GM18499 (cell line): Measurements from ENCODE around the gene ALPL.

Experiments used
- ATAC-seq: cut with Tn5 transposase; IDR thresholded peaks from one replicate; pipeline ENCODE4 v1.9.1; 2021; ENCODE audit warnings: moderate number of reproducible peaks; ENCODE audit not compliant: insufficient read depth, unreplicated experiment

ALPL gene

DNA sequence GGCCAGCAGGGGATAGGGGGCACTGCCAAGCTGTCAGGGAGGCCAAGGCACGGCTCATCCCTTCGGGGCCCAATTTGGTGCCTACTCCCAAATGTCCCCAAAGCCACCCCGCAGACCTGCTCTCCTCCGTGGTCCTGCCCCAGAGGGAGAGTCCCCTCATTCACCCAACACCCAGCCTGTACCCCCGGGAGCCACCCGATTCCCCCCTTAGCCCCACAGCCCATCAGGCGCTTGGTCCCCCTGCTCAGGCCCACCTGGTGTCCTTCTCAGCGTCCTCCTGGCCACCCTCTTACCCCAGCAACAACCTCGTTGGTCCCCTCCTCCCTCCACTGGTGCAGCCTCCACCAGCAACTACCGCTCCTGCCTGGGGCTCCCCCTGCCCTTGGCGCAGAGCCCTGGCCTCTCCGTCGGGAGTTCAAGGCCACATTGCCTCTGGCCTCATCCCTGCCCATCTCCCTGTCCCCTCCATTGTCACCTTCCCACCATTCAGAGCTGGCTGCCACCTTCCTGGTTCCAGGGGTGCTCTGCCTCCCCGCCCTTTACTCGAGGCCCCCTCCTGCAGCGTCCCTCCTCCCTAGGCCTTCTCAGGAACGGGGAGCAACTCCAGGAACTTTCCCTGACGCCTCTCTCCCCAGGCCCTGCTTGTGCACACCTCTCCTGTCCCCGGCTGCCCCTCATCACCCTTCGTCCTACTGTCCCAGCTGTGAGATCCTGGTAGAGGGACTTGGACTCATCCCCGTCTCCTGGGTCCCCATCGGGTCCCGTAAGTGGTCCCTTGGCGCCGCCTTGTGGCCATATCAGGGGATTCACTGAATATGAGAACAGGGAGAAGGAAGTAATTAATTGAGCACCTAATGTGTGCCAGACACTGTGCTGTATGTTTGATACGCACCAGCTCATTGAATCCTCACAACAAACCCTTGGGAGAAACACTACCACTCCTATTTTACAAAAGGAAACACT, 86.0 kb downstream of the ALPL start:
- ATAC-seq, result no peak

DNA sequence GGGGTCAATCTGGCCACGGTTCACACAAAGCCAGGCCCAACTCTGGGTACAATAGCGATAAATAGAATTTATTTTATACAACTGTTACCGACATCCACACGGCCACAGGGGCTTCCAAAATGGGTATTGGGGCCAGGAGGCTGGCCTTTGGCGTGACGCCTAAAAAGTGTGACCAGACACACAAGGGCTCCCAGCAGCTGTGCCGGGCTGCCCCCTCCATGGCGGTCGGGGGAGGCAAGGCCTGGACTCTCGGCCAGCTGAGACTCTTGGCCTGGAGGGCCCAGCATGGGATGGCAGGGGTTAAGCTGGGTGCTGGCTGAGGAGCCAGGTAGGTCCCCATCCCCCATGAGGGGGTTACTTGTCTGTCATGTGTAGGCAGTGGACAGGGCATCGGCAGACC, 87.0 kb downstream of the ALPL start:
- ATAC-seq, result no peak

DNA sequence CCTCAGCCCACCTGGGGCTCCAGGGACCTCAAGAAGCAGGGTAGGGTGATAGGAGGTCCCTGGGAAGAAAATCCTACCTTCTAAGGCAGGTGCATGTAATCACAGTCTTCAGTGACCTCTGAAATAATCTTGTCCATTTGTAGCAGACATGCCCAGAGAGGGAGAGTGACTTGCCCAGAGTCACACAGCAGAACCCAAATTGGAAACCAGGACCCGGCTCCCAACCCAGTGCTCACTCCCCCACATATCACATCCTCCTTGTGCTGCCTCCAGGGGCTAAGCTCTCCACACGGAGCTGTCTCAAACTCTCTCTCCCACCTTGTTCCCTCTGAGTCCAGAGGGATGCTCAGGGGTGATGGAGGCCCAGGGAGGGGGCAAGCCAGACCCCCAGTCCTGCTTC, 87.4 kb downstream of the ALPL start:
- ATAC-seq, result no peak

GRCh38 chr1:21597753-21598152, 88.5 kb downstream of the ALPL start:
- no peak for ATAC-seq

GRCh38 chr1:21598417-21598816, 89.2 kb downstream of the ALPL start:
- no peak for ATAC-seq

- ATAC-seq, result no peak
These were observed 89.7 kb downstream of the ALPL start for GRCh38 chr1:21598904-21599303.

GRCh38 chr1:21599402-21599801, 90.2 kb downstream of the ALPL start:
- no peak for ATAC-seq

DNA sequence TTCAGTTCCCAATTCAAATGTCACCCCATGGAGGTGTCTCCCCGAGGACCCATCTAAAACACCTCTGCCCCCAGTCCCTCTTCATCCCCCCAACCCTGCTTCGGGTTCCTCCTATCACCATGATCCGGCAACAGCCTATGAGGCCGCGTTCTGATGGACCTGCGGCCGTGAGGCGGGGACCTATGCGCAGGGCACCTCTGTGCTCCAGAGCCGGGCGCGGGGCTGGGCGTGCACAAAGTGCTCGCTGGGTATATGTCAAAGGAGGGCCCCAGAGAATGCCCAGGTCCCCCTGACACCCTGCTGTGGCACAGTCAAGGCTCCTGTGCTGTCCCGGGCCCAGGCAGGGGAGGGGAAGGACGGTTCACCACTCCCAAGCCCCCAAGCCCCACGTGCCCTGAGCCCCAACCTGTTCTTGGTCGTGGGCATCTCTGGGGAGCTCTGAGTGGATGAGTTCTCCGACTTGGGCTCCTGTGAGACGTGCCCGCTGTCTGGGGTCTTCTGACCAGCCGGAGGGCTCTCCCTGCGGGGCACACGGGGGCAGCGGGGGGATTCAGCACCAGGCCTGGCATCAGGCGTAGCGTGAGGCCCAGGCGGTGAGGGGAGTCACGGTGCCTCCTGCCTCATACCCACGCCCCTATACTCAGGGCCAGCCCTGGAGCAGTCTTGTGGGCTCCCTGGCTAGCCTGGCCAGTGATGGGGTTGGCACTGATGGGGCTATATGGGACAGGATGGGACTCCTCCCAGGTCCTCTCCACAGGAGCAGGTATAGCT, 92.2 kb downstream of the ALPL start:
- ATAC-seq, result no peak

DNA sequence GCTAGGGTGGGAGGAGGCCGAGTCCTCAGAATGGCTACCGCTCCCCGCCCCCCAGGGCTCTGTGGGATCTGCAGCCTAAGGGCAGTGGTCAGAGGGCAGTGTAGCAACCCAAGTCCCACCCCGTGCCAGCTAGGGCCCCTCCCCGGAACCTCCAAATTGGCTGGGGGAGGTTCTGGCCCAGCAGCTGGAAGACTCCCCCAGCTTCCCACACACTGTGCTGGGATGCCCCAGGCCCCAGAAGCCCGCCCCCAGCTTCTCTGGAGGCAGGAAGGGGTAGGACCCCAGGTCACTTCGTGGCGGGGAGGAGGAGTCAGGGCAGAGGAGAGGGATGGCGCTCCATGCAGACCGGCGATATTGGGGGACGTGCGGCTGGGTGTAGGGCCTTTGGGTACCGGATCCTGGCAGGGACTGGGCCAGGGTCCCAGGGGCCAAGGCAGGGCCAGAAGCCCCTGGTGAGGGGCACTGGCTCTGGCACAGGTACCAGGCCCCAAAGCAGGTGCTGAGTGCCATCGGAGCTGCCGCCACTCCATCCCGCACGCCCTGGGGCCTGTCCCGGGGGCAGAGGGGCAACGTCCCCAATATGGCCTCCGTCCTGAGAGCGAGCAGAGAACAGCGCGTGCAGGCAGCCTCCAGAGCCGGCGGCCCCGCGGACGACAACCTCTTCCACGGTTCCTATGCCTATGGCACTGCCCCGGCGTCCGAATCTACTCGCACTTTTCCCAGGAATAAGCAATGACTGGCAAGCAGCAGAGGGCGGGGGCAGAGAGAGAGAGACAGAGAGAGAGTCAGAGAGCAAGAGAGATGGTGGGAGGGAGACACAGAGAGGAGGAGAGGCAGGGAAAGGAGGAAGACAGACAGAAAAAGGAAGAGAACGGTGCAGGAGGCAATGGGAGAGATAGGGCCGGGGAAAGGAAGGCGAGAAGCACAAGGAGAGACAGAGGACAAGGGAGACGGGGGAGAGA, 94.2 kb downstream of the ALPL start:
- ATAC-seq, result no peak

- ATAC-seq, result no peak
These were observed 95.2 kb downstream of the ALPL start for GRCh38 chr1:21604208-21604957.

- ATAC-seq, result no peak
These were observed 95.9 kb downstream of the ALPL start for GRCh38 chr1:21605012-21605715.

- ATAC-seq, result no peak
These were observed 96.9 kb downstream of the ALPL start for GRCh38 chr1:21605964-21606705.

DNA sequence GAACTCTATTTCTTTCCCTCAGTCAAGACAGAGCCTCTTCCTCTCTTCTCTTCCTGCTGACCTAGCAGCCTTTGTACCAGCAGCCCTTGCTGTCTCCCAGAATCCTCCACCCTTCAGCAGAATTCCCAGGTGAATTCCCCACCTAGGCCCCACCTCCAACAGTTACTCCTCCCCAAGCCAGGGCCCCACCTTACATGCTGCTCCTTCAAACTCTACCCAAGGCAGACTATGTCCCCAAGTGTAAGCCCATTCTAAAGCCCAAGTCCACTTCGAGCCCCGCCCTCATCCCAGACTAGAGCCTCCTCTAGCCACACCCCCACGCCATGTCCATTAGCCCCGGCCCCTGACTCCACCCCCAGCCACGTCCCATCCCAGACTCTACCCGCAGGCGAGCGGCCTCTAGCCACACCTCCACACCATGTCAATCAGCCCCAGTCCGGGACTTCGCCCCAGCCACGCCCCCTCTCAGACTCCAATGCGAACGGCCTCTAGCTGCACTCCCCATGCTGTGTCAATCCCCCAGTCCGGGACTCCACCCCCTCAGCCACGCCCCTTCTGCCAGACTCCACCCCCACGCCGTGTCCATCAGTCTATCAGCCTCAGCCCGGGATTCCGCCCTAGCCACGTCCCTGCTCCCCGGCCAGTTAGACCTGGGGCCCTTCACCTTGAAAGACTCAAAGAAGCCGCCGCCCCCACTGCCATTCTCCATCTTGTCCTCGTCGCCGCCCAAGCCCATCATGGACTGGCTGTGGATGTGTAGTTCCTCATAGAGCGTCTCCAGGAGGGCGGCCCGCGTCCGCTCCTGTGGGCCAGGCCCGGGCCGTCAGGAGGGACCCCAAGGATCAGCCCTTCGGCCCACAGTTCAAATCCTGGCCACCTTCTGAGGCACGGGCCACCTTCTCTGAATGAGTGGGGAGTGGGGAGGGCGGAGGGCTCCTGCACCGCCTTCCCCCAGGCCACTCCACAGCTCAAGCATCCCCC, 98.6 kb downstream of the ALPL start:
- no peak for ATAC-seq

DNA sequence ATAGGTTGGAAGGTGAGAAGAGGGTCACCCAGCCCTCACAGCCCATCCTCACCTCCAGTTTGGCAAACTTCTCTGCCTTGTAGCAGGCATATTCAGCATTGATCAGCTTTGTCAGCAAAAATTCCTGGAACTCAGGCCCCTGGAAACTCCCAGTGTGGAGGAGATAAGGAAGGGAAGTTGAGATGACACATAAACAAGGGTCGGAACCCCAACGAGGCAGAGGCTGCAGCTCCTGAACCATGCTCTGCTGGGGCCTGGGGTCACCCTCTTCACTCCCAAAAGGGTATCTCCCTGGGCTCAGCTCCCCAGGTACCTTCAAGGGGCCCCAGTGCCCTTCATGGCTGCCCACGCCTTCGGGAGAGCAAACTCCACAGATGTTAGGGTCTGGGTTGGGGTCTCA, 99.6 kb downstream of the ALPL start:
- no peak for ATAC-seq

- no peak for ATAC-seq
These were observed 100.8 kb downstream of the ALPL start for GRCh38 chr1:21610027-21610426.

GRCh38 chr1:21610989-21611785, 102.0 kb downstream of the ALPL start:
- no peak for ATAC-seq
